Fibroblast of mammary gland (primary cell): ENCODE data around the gene ITPK1.

Source experiments
- DNase-seq: peaks from one replicate; pipeline ENCODE4 v3.0.0-alpha.2; 2010; ENCODE audit warnings: low read depth
- H3K4me3 ChIP-seq: 2 replicates; pipeline ENCODE4 v1.5.1; 2011; ENCODE audit warnings: low read depth, mild to moderate bottlenecking, low read length, moderate library complexity; ENCODE audit not compliant: control insufficient read depth
- TF ChIP-seq, protein P1 (sequence below): conservative IDR thresholded peaks from 2 replicates; pipeline ENCODE4 v1.5.1; 2011; ENCODE audit warnings: low read depth, low read length, inconsistent platforms; ENCODE audit not compliant: control insufficient read depth, insufficient read depth

The ITPK1 gene

DNA sequence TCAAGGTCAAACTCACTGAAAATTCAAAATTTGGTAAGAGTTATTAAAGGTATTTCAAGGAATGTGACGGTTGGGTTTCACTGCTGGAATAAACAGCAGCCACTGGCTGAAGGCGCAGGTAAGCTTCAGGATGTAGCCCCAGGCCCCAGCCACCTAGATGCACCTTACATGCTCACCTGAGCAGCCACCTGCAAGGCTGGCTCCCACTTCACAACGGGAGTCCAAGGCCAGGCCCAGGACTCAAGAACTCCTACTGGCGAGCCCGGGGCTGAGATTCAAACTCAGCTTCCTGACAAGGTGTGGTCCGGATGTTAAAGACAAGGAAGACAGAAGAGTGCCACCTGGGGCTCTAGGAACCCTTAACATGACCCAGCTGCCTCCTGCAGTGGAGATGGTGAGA lies 78.4 kb downstream of the ITPK1 start:
- no peak for DNase-seq
- TF ChIP-seq, protein P1, sequence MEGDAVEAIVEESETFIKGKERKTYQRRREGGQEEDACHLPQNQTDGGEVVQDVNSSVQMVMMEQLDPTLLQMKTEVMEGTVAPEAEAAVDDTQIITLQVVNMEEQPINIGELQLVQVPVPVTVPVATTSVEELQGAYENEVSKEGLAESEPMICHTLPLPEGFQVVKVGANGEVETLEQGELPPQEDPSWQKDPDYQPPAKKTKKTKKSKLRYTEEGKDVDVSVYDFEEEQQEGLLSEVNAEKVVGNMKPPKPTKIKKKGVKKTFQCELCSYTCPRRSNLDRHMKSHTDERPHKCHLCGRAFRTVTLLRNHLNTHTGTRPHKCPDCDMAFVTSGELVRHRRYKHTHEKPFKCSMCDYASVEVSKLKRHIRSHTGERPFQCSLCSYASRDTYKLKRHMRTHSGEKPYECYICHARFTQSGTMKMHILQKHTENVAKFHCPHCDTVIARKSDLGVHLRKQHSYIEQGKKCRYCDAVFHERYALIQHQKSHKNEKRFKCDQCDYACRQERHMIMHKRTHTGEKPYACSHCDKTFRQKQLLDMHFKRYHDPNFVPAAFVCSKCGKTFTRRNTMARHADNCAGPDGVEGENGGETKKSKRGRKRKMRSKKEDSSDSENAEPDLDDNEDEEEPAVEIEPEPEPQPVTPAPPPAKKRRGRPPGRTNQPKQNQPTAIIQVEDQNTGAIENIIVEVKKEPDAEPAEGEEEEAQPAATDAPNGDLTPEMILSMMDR: no peak
- no peak overlapping the region for H3K4me3 ChIP-seq

DNA sequence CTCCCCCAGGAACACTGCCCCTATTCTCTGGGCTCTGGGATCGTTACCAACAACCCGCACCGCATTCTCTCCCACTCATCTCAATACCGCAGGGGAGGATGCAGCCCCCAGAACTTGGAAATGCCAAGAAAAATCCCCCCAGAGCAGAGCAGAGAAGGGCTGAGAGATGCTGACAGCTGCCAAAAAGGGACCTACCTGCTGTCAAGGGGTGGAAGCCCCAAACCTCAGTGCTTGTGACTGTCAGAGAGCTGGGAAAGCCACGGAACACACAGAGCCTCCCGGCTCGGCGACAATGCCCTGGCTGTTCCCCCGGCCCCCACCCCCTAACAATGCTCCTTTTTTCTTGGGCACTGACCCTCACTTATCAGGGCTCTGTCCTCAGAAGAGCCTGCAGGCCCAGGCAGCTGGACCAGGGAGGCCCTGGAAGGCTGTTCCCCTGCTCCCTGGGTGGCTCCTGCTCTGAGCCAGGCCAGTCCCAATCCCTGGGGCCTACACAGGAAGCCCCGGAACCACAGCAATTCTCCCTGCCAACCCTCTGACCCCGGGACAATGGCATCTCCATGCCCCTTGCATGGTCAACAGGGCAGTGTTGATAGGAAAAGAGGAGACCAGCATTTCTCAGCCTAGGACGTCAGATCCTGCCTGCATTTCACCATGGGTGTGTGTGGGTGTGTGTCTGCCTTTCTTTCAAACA lies 78.9 kb downstream of the ITPK1 start:
- H3K4me3 ChIP-seq: no peak overlapping the region
- TF ChIP-seq, protein P1: no peak
- DNase-seq: peak; percentile 34

DNA sequence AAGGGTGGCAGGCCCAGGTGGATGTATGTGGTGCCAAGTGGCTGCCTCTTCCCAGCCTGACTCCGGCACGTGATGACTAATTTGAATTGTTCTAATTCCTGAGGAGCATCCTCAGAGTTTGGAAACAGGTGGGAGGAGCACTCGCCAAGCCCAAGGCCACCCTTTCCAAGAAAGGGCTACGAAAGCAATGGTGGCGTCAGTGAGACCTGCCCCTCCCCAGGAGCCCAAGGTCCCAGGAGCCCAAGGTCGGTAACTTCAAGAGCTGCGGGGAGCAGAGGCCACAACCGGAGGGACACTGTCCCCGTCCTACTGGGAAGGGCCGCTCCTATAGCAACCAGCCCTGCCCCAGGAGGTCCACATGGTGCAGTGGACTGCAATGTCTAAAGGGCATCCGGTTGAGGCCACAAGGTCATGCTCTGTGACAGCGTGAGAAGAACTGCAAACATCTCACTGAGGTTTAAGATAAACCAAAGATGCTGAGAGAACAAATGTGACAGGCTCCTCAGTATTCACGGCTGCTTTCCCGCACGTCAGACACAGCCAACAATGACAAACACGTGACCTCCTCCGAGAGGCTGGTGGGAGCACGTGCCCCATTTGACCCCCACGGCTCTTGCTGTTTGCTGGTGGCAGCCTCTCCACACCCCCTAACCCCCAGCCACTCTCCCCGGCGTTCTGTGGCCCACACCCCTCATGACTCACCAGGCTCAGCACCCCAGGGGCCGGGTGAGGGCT lies 79.6 kb downstream of the ITPK1 start:
- TF ChIP-seq, protein P1: no peak
- no peak overlapping the region for H3K4me3 ChIP-seq
- DNase-seq: peak; percentile 19

DNA sequence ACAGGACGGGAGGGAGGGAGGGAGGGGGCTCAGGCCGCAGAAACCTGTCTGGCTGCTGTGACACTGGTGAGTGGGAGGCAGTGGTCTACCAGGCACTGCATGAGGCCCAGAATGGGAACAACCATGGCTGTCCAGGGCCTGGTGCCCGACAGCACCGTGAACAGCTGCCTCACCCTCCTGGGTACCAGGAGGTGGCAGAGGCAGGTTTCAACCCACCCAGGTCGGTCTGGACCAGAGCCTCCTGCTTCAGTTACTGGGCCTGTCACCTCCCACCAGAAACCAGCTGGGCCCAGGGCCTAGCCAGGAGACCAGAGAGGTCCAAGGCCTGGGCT lies 80.2 kb downstream of the ITPK1 start:
- DNase-seq: no peak
- H3K4me3 ChIP-seq: no peak overlapping the region
- TF ChIP-seq, protein P1: no peak

DNA sequence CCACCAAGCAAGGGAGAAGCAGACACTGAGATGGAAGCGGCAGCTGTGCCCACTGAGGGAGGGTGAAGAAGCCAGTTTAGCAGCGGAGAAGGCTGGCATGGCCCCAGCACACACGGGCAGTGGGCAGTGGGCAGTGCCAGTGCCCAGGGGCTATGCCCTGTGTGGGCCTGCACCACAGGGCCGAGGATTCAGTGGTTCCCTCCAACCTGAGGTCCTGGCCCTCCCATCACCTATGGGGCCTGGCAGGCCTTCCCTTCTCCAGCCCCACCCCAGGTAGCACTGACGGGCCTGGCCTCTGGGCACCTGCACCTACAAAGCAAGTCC lies 81.1 kb downstream of the ITPK1 start:
- DNase-seq: no peak
- no peak overlapping the region for H3K4me3 ChIP-seq
- TF ChIP-seq, protein P1: no peak

DNA sequence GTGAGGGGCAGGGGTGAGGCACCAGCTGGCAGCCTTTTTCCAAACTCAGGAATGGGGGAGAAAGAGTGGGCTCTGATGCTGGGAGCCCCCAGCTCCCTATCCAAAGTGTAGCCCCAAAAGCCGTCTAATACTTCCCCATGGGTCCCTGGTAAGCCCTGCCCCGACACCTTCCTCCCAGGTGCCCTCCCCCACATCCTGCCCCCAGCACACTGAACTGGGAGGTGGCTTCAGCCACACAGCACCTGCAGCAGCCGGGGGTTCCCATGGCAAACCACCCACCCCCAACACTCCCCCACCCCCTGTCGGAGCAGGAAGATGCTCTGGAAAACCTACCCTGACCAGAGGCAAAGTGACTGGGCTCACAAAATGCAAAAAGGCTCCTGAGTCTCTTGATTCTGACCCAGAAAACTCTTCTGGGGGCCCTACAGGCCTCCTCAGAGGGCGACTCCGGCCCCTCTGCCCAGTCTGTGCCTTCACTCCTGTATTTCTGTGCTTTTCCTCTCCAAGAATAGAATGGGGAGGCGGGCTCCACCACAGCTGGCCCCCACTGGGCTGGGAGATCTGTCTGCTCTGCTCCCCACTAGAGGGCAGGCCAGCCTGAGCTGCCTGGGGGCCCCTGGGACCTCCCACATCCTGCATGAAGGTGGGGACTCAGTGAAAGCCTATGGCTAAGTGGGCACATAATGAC lies 81.6 kb downstream of the ITPK1 start:
- TF ChIP-seq, protein P1: peak; percentile 35
- DNase-seq: no peak
- H3K4me3 ChIP-seq: no peak overlapping the region
